MM.1S (cell line): ENCODE results near the gene TIMP1.

Source experiments
- CTCF ChIP-seq: fragments of 300-600 bp; sonication (generic); IDR thresholded peaks from 2 replicates; pipeline ENCODE4 v1.5.1; 2016; ENCODE audit warnings: antibody characterized with exemption, low read length, mixed read lengths
- EZH2 ChIP-seq: fragments of 300-600 bp; sonication (generic); optimal IDR thresholded peaks from 2 replicates; pipeline ENCODE3; 2017; ENCODE audit warnings: low read depth, mild to moderate bottlenecking, antibody characterized with exemption, low read length, mixed read lengths

- TF ChIP-seq CTCF (no peak), EZH2 (no peak)
These were observed 15.4 kb upstream of the TIMP1 start for GRCh38 chrX:47566841-47567240.
